ES-I3 (cell line): ENCODE data around the gene NFIA.

Experiments used
- H3K36me3 ChIP-seq: 2 replicates; pipeline ENCODE4 v1.6.1; 2013; ENCODE audit warnings: mild to moderate bottlenecking, low read length, control low read depth, moderate library complexity; ENCODE audit not compliant: insufficient read depth
- H3K4me1 ChIP-seq: 2 replicates; pipeline ENCODE4 v1.6.1; 2013; ENCODE audit warnings: mild to moderate bottlenecking, control low read depth, low read length; ENCODE audit not compliant: insufficient read depth
- H3K9ac ChIP-seq: 2 replicates; pipeline ENCODE4 v1.6.1; 2013; ENCODE audit warnings: low read depth, mild to moderate bottlenecking, low read length, moderate library complexity
- H3K9me3 ChIP-seq: 2 replicates; pipeline ENCODE4 v1.6.1; 2013; ENCODE audit warnings: mild to moderate bottlenecking, low read length, moderate library complexity; ENCODE audit not compliant: control insufficient read depth, insufficient read depth

The NFIA gene

GRCh38 chr1:61149010-61149860, 66.9 kb downstream of the NFIA start:
- H3K9me3 ChIP-seq = no peaks in the 10 kb centered on the region
- H3K4me1 ChIP-seq = no peaks in the 10 kb centered on the region
- H3K36me3 ChIP-seq = no peaks in the 10 kb centered on the region
- no peak overlapping the region for H3K9ac ChIP-seq

DNA sequence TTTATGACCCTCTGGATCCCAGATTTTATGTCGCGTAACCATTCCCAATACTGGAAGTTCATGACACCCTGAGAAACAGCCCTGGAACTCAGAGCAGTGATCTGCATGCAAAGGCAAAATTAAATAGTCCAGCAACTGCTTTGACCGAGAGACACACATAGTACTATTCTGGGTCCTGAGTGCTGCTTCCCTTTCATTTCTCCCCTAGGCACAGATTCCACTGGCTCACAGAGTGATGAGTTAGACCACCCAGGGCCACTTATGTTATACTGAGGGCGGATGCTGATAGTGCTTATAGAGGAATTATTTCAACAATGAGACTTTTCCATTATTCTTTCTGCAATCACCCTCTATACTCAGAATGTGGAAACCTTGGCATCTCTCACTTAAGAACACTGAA, 69.2 kb downstream of the NFIA start:
- Histone ChIP-seq H3K36me3 (no peaks in the 10 kb centered on the region), H3K9ac (no peak overlapping the region), H3K4me1 (no peaks in the 10 kb centered on the region), H3K9me3 (no peaks in the 10 kb centered on the region)

DNA sequence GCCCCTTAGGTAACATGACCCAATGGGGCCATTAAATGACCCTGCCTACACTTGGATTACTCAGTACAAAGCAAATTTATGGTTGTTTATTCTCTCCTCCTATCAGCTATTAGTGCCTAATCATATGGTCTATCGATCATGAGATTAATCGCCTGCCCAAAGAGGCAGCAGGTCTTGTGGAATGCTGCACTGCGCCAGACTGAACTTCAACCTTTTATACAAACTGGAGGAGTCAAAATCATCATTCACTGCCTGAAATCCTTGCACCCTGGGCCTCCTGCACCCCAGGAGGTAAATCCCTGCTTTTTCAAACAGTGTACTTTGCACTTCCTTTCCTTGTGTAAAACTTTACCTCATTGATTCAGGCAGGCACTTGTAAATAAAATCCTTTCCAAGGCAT, 69.7 kb downstream of the NFIA start:
- Histone ChIP-seq H3K9me3 (no peaks in the 10 kb centered on the region), H3K4me1 (no peaks in the 10 kb centered on the region), H3K36me3 (no peaks in the 10 kb centered on the region), H3K9ac (no peak overlapping the region)

GRCh38 chr1:61152469-61153105, 70.2 kb downstream of the NFIA start:
- no peaks in the 10 kb centered on the region for H3K36me3 ChIP-seq
- no peaks in the 10 kb centered on the region for H3K4me1 ChIP-seq
- no peak overlapping the region for H3K9ac ChIP-seq
- no peaks in the 10 kb centered on the region for H3K9me3 ChIP-seq

- Histone ChIP-seq H3K36me3 (no peaks in the 10 kb centered on the region), H3K9ac (no peak overlapping the region), H3K9me3 (no peaks in the 10 kb centered on the region), H3K4me1 (no peaks in the 10 kb centered on the region; the same call in 1 of the 2 replicates)
Measured at GRCh38 chr1:61156576-61157467, 74.5 kb downstream of the NFIA start.

DNA sequence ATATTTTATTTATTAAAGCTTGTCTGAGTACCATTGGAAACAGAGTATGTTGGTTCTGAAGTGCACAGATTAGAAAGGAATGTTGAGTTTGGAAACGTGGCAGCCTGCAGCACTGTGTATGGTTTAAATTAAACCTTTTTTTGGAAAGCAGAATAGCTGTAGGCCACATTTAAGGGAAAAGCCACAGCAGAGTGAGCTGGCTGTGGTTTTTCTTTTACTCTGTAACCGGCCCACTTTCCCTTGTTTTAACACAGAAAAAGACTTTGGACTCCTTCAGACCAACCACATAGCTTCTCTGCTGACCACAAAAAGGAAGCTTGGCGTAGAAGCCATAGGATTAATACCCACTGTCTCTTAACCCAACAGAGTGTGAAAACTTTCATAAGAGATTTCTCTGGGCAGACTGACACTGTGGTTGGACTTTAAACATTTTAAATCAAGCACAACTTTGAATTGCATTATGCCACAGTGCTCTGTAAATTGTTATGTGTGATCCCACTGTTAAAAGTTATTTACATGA, 75.2 kb downstream of the NFIA start:
- Histone ChIP-seq H3K4me1 (no peaks in the 10 kb centered on the region; the same call in 1 of the 2 replicates), H3K36me3 (no peaks in the 10 kb centered on the region), H3K9ac (no peak overlapping the region), H3K9me3 (no peaks in the 10 kb centered on the region)

- H3K9ac ChIP-seq = no peak overlapping the region
- no peaks in the 10 kb centered on the region; the same call in 1 of the 2 replicates for H3K4me1 ChIP-seq
- H3K36me3 ChIP-seq = no peaks in the 10 kb centered on the region
- H3K9me3 ChIP-seq = no peaks in the 10 kb centered on the region
Measured at GRCh38 chr1:61158591-61158990, 76.2 kb downstream of the NFIA start.

- Histone ChIP-seq H3K36me3 (no peaks in the 10 kb centered on the region), H3K9me3 (no peaks in the 10 kb centered on the region), H3K9ac (no peak overlapping the region), H3K4me1 (no peaks in the 10 kb centered on the region; the same call in 1 of the 2 replicates)
Measured at GRCh38 chr1:61160526-61160925, 78.2 kb downstream of the NFIA start.

DNA sequence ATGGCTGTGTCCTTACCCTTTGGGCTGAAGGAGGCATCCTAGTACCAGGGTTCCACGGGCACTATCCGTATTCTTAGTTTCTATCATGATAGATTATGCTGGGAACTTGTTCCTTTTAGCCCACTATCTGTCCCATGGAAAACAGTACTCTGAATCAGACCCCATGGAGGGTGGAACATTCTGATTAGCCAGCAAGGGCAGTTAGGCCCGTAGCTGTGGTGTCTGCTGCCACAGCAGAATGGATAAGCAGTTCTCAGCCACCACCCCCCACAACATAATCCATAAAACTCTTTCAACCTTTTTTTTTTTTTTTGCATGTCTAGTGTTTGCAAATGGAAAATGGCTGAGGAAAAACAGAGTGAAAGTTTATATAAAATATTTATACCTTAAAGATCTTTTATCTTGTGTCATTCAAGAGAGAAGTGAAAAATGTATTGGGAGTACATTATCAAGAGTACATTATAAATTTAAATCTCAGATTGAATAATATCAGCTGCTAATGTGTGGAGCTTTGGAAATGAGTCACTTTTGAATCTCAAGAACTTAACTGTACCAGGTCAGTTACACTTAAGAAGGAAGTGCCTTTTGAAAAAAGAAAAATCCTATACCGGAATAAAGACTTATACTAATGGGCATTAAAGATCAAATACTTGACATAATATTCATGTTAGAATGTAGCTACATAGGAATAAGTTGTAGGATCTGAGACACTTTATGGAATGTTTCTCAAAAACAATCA, 80.3 kb downstream of the NFIA start:
- H3K9me3 ChIP-seq = no peaks in the 10 kb centered on the region
- no peak overlapping the region for H3K9ac ChIP-seq
- no peaks in the 10 kb centered on the region; the same call in 1 of the 2 replicates for H3K4me1 ChIP-seq
- no peaks in the 10 kb centered on the region for H3K36me3 ChIP-seq

GRCh38 chr1:61163355-61163754, 81.0 kb downstream of the NFIA start:
- no peaks in the 10 kb centered on the region for H3K9me3 ChIP-seq
- H3K4me1 ChIP-seq = no peaks in the 10 kb centered on the region; the same call in 1 of the 2 replicates
- H3K9ac ChIP-seq = no peak overlapping the region
- no peaks in the 10 kb centered on the region for H3K36me3 ChIP-seq

GRCh38 chr1:61165402-61165801, 83.0 kb downstream of the NFIA start:
- H3K9ac ChIP-seq = no peak overlapping the region
- H3K9me3 ChIP-seq = no peaks in the 10 kb centered on the region
- H3K36me3 ChIP-seq = no peaks in the 10 kb centered on the region
- H3K4me1 ChIP-seq = no peaks in the 10 kb centered on the region

GRCh38 chr1:61167309-61167708, 84.9 kb downstream of the NFIA start:
- Histone ChIP-seq H3K9me3 (no peaks in the 10 kb centered on the region), H3K36me3 (no peaks in the 10 kb centered on the region), H3K9ac (no peak overlapping the region), H3K4me1 (no peaks in the 10 kb centered on the region)

- no peaks in the 10 kb centered on the region for H3K4me1 ChIP-seq
- no peaks in the 10 kb centered on the region for H3K9me3 ChIP-seq
- no peak overlapping the region for H3K9ac ChIP-seq
- H3K36me3 ChIP-seq = no peaks in the 10 kb centered on the region
Measured at GRCh38 chr1:61169045-61169444, 86.7 kb downstream of the NFIA start.
